Karpas-422 (cell line): Measurements from ENCODE around the gene BCAP31. TPM values are rescaled to one million over a fixed set of nuclear protein-coding genes. Genes with fewer than 3 reads are reported as not detected.

ENCODE experiments used
- DNase-seq: peaks from one replicate; pipeline ENCODE4 v3.0.0-alpha.2; 2015
- H2AFZ ChIP-seq: fragments of 200-600 bp; sonication (generic); 2 replicates; pipeline ENCODE4 v1.6.1; 2014; ENCODE audit warnings: antibody characterized with exemption, low read length, mixed read lengths
- H3K27ac ChIP-seq: fragments of 200-600 bp; sonication (generic); 2 replicates; pipeline ENCODE4 v1.5.1; 2014; ENCODE audit warnings: mild to moderate bottlenecking, low read length, moderate library complexity
- H3K27me3 ChIP-seq: fragments of 200-600 bp; sonication (generic); 2 replicates; pipeline ENCODE4 v1.6.1; 2014; ENCODE audit warnings: low read length, mixed read lengths
- H3K36me3 ChIP-seq: fragments of 200-600 bp; sonication (generic); 2 replicates; pipeline ENCODE4 v1.6.1; 2014; ENCODE audit warnings: low read length, mixed read lengths; ENCODE audit not compliant: insufficient read depth
- H3K4me1 ChIP-seq: fragments of 200-600 bp; sonication (generic); 2 replicates; pipeline ENCODE4 v1.6.1; 2014; ENCODE audit warnings: mild to moderate bottlenecking, low read length, mixed read lengths
- H3K4me2 ChIP-seq: fragments of 200-600 bp; sonication (generic); 2 replicates; pipeline ENCODE4 v1.6.1; 2014; ENCODE audit warnings: low read length, low read depth, mild to moderate bottlenecking; ENCODE audit not compliant: poor library complexity, severe bottlenecking
- H3K4me3 ChIP-seq: fragments of 200-600 bp; sonication (generic); 2 replicates; pipeline ENCODE4 v1.5.1; 2014; ENCODE audit warnings: mild to moderate bottlenecking, antibody characterized with exemption, low read length, mixed read lengths
- H3K79me2 ChIP-seq: fragments of 200-600 bp; sonication (generic); 2 replicates; pipeline ENCODE4 v1.6.1; 2014; ENCODE audit warnings: mild to moderate bottlenecking, low read length, mixed read lengths
- H3K9ac ChIP-seq: fragments of 200-600 bp; sonication (generic); 2 replicates; pipeline ENCODE4 v1.6.0; 2014; ENCODE audit warnings: low read length
- H3K9me2 ChIP-seq: fragments of 200-600 bp; sonication (generic), shearing (Covaris generic); replicated peaks from 2 replicates; pipeline ENCODE4 v1.6.0; 2014; ENCODE audit warnings: mild to moderate bottlenecking, low read length, moderate library complexity; ENCODE audit not compliant: insufficient read depth
- H3K9me3 ChIP-seq: fragments of 300-700, 200-600 bp; sonication (generic); 2 replicates; pipeline ENCODE4 v1.6.1; 2014; ENCODE audit warnings: low read length, mixed read lengths
- H4K20me1 ChIP-seq: fragments of 200-600 bp; sonication (generic); 2 replicates; pipeline ENCODE4 v1.6.1; 2014; ENCODE audit warnings: mild to moderate bottlenecking, antibody characterized with exemption, low read length, low read depth; ENCODE audit not compliant: insufficient read depth
- total RNA-seq: library from RNA; depleted of rRNA; stranded (reverse); fragments of >200 nt; shearing (Covaris generic); gene quantifications from 2 replicates; pipeline ENCODE4 v1.2.3, GENCODE V29; 2014; ENCODE audit warnings: low replicate concordance

Gene BCAP31
- total RNA-seq, 1 experiment from 2014 or later, result 110 TPM

- Histone ChIP-seq H3K4me1 (no peaks in the 10 kb centered on the region), H3K36me3 (no peaks in the 10 kb centered on the region), H3K4me2 (no peak overlapping the region), H3K79me2 (no peaks in the 10 kb centered on the region), H3K9me2 (no peaks in the 10 kb centered on the region), H3K9ac (no peak overlapping the region), H3K9me3 (no peaks in the 10 kb centered on the region), H3K27me3 (no peaks in the 10 kb centered on the region), H2AFZ (no peak overlapping the region), H3K4me3 (no peak overlapping the region), H4K20me1 (no peaks in the 10 kb centered on the region), H3K27ac (no peak overlapping the region)
- DNase-seq, result no peak
Observed at GRCh38 chrX:153674219-153674851, 49.9 kb downstream of the BCAP31 start.

- H3K9me3 ChIP-seq, result no peaks in the 10 kb centered on the region
- no peak within 1 kb of the TSS for H3K4me2 ChIP-seq
- no peaks in the 10 kb centered on the region for H3K4me1 ChIP-seq
- H3K4me3 ChIP-seq, result no peak within 1 kb of the TSS
- DNase-seq, result no peak
- no peak within 1 kb of the TSS for H3K27ac ChIP-seq
- H3K9me2 ChIP-seq, result no peaks in the 10 kb centered on the region
- no peak within 1 kb of the TSS for H3K9ac ChIP-seq
- no peaks in the 10 kb centered on the region for H4K20me1 ChIP-seq
- no peaks in the 10 kb centered on the region for H3K36me3 ChIP-seq
- H3K79me2 ChIP-seq, result no peaks in the 10 kb centered on the region
- H2AFZ ChIP-seq, result no peak within 1 kb of the TSS
- H3K27me3 ChIP-seq, result no peaks in the 10 kb centered on the region
Observed at GRCh38 chrX:153673428-153674218, 50.6 kb downstream of the BCAP31 start, which contains the start of gene PNCK. Gene PNCK, minus strand, starts transcription at chrX:153673813. Its CDS starts 737 bp downstream, at chrX:153673076.

GRCh38 chrX:153672531-153673427, 51.4 kb downstream of the BCAP31 start:
- DNase-seq, result no peak
- no peak overlapping the region for H3K27ac ChIP-seq
- H3K36me3 ChIP-seq, result no peaks in the 10 kb centered on the region
- H3K9me2 ChIP-seq, result no peaks in the 10 kb centered on the region
- H3K4me1 ChIP-seq, result no peaks in the 10 kb centered on the region
- H3K79me2 ChIP-seq, result no peaks in the 10 kb centered on the region
- H3K9me3 ChIP-seq, result no peaks in the 10 kb centered on the region
- H3K27me3 ChIP-seq, result no peaks in the 10 kb centered on the region
- no peak overlapping the region for H3K4me2 ChIP-seq
- no peak overlapping the region for H2AFZ ChIP-seq
- no peak overlapping the region for H3K9ac ChIP-seq
- no peak overlapping the region for H3K4me3 ChIP-seq
- no peaks in the 10 kb centered on the region for H4K20me1 ChIP-seq

GRCh38 chrX:153671589-153672530, 52.3 kb downstream of the BCAP31 start:
- no peaks in the 10 kb centered on the region for H3K79me2 ChIP-seq

GRCh38 chrX:153670748-153671588, 53.2 kb downstream of the BCAP31 start:
- no peaks in the 10 kb centered on the region for H3K9me3 ChIP-seq
- no peaks in the 10 kb centered on the region for H3K79me2 ChIP-seq
- H3K36me3 ChIP-seq, result no peaks in the 10 kb centered on the region
- H4K20me1 ChIP-seq, result no peaks in the 10 kb centered on the region
- H3K27me3 ChIP-seq, result no peaks in the 10 kb centered on the region
- no peak overlapping the region for H3K9ac ChIP-seq
- H3K4me3 ChIP-seq, result no peak overlapping the region
- no peaks in the 10 kb centered on the region for H3K4me1 ChIP-seq
- H3K4me2 ChIP-seq, result no peak overlapping the region
- H2AFZ ChIP-seq, result no peak overlapping the region
- H3K9me2 ChIP-seq, result no peaks in the 10 kb centered on the region
- no peak for DNase-seq
- no peak overlapping the region for H3K27ac ChIP-seq

More at GRCh38 chrX:153671589-153672530, 52.3 kb downstream of the BCAP31 start:
- Histone ChIP-seq H3K9me2 (no peaks in the 10 kb centered on the region), H3K9ac (no peak overlapping the region), H3K4me2 (no peak overlapping the region), H2AFZ (no peak overlapping the region), H3K4me1 (no peaks in the 10 kb centered on the region), H3K9me3 (no peaks in the 10 kb centered on the region), H3K27ac (no peak overlapping the region), H3K36me3 (no peaks in the 10 kb centered on the region), H4K20me1 (no peaks in the 10 kb centered on the region), H3K27me3 (no peaks in the 10 kb centered on the region), H3K4me3 (no peak overlapping the region)
- no peak for DNase-seq

- H3K79me2 ChIP-seq, result no peaks in the 10 kb centered on the region
- H4K20me1 ChIP-seq, result no peaks in the 10 kb centered on the region
- H3K36me3 ChIP-seq, result no peaks in the 10 kb centered on the region
- H3K9me2 ChIP-seq, result no peaks in the 10 kb centered on the region
- H3K4me3 ChIP-seq, result no peak overlapping the region
- no peak overlapping the region for H3K4me2 ChIP-seq
- H3K9me3 ChIP-seq, result no peaks in the 10 kb centered on the region
- no peak overlapping the region for H3K27ac ChIP-seq
- H3K27me3 ChIP-seq, result no peaks in the 10 kb centered on the region
- H3K9ac ChIP-seq, result no peak overlapping the region
- H3K4me1 ChIP-seq, result no peaks in the 10 kb centered on the region
- H2AFZ ChIP-seq, result no peak overlapping the region
- no peak for DNase-seq
Observed at GRCh38 chrX:153669901-153670731, 54.1 kb downstream of the BCAP31 start.
